COLO668 (cell line): ENCODE data around the gene CD164L2.
A peak's percentile ranks its signal among the peaks of the same experiment; 100 is the strongest.

Experiments used
- DNase-seq: peaks from one replicate; lab custom pipeline; 2025; ENCODE audit not compliant: unreplicated experiment; lab: John Stamatoyannopoulos, UW

The CD164L2 gene

GRCh38 chr1:27365372-27366112 is 17.6 kb downstream of the CD164L2 start:
- peak; percentile 91 for DNase-seq

- no peak for DNase-seq
Observed at GRCh38 chr1:27364696-27365371, 18.3 kb downstream of the CD164L2 start.

GRCh38 chr1:27363766-27364695 is 19.1 kb downstream of the CD164L2 start:
- no peak for DNase-seq

GRCh38 chr1:27361553-27361952 is 21.6 kb downstream of the CD164L2 start:
- DNase-seq, result no peak

GRCh38 chr1:27361044-27361402 is 22.1 kb downstream of the CD164L2 start:
- DNase-seq, result no peak

- no peak for DNase-seq
Observed at GRCh38 chr1:27360159-27361043, 22.7 kb downstream of the CD164L2 start.

- DNase-seq, result no peak
Observed at GRCh38 chr1:27359822-27360158, 23.3 kb downstream of the CD164L2 start.

GRCh38 chr1:27358928-27359313 is 24.2 kb downstream of the CD164L2 start:
- no peak for DNase-seq

- DNase-seq, result no peak
Observed at GRCh38 chr1:27358038-27358927, 24.9 kb downstream of the CD164L2 start.

GRCh38 chr1:27357281-27358037 is 25.7 kb downstream of the CD164L2 start:
- DNase-seq, result peak; percentile 78

- DNase-seq, result no peak
Observed at GRCh38 chr1:27356619-27357280, 26.4 kb downstream of the CD164L2 start.

GRCh38 chr1:27356277-27356618 is 26.9 kb downstream of the CD164L2 start:
- no peak for DNase-seq

- DNase-seq, result no peak
Observed at GRCh38 chr1:27355683-27356082, 27.4 kb downstream of the CD164L2 start.

- DNase-seq, result no peak
Observed at GRCh38 chr1:27353629-27354028, 29.5 kb downstream of the CD164L2 start.

- DNase-seq, result no peak
Observed at GRCh38 chr1:27353166-27353565, 30.0 kb downstream of the CD164L2 start.

GRCh38 chr1:27351541-27352107 is 31.5 kb downstream of the CD164L2 start:
- no peak for DNase-seq

- no peak for DNase-seq
Observed at GRCh38 chr1:27350663-27351540, 32.2 kb downstream of the CD164L2 start.
